ENCODE measurements around the gene ZNF33A. TPM values are rescaled to one million over a fixed set of nuclear protein-coding genes. Genes with fewer than 3 reads are reported as not detected.
A peak's percentile ranks its signal among the peaks of the same experiment; 100 is the strongest.
"Not testable (repeated sequence)": the region's sequence is repeated elsewhere in the genome, so short reads cannot be mapped to it uniquely, and the experiment has no call there.

Gene ZNF33A
- 10.6 and 12.0 TPM in 2 replicates for total RNA-seq

DNA sequence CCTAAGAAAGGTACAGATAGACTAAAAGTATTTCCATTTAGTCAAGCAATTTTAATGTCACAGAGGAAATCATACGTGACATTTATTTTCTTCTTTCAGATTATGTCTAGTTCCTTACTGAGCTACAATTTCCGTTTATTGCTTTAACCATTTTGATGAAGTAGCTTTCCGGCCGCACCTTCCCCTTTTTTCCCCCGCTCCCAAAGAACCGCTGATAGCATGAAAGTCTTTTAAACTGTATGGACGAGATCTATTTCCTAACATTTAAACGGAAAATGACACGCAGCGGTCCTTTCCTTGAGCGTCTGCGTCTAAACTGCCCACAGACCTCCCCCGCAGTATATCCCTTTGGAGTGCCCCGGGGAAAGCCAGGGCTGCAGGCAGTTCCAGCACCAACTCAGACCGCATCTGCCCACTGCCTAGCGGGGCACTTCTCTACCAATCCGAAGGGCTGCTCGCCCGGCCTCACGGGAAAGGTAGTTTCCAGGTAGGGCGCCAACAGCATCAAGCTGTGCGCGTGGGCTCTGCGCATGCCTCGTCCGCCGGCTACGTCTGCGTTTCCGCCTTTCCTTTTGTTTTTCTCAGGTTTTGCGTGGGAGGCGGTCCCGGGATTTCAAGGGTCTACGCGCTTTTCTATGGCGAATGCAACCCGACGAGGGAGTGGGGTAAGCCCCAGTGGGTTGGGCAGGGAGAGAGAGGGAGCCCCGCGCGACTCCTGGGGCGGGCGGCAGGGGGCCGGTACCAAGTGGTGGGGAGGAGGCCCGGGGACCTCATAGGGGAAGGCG, at the start of gene ZNF33A:
ZNF33A (plus strand) TSS at position 557 of the 785 bp plus-strand sequence. CDS start 1,667 bp downstream, outside the sequence.
- peak; percentile 67 for DNase-seq (ENCODE audit: extremely low read depth, low read depth, low spot score)

DNA sequence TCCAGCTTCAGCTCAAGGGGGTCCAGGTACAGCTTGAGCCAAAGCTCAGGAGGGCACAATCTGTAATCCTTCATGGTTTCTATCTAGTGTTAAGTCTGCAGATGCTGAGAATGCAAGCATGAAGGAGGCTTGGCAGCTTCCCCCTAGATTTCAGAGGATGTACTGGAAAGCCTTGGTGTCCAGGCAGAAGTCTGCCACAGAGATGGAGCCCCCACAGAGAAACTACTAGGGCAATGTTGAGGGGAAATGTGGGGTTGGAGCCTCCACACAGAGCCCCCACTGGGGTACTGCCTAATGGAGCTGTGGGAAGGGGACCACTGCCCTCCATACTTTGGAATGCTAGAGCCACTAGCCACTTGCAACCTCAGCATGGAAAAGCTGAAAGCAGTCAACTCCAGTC, 45.5 kb upstream of the ZNF33A start:
- DNase-seq (ENCODE audit: extremely low read depth, low read depth, low spot score): no peak

DNA sequence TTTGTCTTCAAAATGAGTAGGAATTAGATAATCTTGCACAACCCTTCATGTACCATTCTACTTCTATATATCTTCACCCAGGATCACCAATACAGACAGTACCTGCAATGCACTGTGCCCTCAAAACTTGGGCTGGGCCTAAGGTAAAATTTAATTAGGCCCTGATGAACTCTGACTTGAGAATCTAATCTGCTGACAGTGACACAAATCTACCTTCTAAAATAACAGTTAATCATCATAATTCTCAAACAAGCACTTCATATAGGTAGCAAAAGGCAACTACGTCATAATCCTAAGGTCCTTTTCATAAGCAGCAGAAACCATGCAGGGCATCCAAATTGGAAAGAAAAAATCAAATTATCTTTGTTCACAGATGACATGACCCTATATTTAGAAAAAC, 38.1 kb upstream of the ZNF33A start:
- DNase-seq (ENCODE audit: extremely low read depth, low read depth, low spot score): no peak

DNA sequence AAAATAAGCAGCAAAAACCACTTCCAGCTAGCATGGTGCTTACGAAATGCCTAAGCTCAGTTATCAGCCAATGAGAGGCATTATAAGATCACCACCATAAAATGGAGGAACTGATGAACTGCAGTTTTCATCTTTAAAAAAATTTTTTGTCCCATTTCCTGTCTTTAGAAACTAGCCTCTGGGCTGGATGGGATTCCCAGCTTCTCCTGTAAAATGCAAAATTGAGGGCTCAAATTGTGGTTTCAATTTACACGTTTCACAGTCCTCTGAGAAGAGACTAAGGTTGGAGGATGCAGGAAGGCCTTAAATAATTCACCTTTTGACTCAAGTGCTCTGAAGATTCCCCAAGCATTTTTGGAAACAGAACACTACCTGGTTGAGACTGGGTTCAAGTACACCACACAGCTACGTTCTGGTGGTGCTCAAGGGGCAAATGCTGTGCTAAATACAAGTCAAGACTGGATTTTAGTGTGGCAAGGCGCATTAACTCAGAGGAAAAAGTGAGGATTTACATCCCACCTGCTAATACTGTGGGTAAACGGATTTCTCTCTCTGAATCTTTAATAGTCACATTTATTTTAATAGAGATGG, 35.0 kb upstream of the ZNF33A start:
- no peak for DNase-seq (ENCODE audit: extremely low read depth, low read depth, low spot score)

DNA sequence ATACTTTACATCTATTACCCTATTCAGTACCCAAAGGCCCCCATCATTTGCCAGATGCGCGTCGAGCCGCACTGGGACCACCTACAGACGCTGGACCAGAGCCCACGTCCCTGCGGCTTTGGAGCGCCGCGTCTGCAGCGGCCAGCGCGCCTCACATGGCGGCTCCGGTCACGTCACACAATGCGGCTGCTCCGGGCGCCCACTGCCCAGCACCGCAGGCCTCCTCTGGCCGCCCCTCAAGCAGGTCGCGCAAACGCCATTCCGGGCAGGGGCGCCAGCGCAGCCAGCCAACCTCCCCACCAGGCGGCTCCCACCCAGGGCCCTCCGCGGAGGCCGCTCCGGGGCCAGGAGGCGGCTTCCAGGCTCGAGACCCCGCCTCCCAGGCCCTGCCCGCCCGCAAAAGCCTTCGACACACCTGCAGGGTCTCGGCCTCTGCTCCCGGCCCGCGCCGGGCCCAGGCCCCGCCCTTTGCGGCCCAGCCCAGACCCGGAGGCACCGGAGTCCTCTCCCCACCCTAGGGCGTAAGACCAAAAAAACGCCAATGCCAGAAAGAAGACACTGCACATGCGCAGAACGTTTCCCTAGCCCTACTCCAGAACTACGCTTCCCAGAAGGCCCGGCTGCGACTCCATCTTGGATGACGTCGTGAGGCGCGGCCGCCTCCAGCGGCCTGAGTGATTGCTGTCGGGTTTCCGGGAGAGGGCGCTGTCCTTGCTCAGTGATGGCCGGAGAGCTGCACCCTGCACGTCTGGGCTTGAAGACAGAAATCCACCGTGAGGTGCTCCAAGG, 34.2 kb upstream of the ZNF33A start, which contains the start of gene ZNF25:
ZNF25 (minus strand) TSS at position 557 of the 789 bp plus-strand sequence. CDS start 4,925 bp downstream, outside the sequence.
- DNase-seq (ENCODE audit: extremely low read depth, low read depth, low spot score): peak; percentile 87

DNA sequence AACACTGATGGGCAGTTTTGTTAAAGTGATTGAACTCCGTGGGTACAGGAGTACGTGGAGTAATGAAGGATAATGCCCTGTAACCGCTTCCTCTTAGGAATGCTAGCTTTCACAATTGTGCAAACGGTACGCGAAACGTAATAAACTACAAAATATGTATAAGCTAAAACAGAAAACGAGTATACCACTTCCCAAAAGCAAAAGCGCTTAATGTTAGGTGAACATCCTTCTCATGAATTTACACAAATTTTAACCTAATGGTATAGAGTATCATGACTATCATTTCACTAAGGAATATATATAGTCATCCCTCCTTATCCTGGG, 33.6 kb upstream of the ZNF33A start:
- DNase-seq (ENCODE audit: extremely low read depth, low read depth, low spot score): no peak

DNA sequence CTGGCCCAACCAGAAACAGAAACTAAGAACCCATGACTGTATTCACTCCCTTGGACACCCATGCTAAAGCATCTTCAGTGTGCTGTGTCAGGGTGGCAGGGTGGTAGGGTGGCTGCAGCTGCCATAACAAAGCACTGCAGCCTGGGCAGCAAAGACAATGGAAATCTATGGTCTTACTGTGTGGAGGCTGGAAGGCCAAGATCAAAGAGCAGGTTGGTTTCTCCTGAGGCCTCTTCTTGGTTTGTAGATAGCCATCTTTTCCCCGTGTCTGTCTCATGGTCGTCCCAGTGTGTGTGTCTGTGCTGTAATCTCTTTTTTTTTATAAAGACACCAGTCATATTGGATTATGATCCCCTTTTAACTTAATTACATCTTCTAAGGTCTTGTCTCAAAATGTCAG, 18.8 kb upstream of the ZNF33A start:
- DNase-seq (ENCODE audit: extremely low read depth, low read depth, low spot score): no peak

DNA sequence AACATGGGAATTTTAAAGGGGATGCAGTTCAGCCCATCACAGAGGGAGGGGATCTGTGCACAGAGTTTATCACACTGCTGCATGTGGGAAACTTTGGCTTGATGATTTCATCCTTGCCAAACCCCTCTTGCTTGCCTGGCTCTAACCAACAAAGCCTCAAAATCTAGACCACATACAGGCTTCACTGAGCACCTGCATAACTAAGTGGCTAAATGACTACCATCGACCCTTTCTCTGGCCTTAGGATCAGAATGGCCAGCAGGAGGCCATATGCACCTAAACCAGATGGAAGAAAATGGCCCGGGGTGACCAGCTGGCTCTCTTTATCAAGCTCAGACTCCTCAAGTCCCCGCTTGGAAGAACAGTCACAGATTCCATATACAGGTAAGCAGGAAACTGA, 18.4 kb upstream of the ZNF33A start:
- DNase-seq (ENCODE audit: extremely low read depth, low read depth, low spot score): no peak

DNA sequence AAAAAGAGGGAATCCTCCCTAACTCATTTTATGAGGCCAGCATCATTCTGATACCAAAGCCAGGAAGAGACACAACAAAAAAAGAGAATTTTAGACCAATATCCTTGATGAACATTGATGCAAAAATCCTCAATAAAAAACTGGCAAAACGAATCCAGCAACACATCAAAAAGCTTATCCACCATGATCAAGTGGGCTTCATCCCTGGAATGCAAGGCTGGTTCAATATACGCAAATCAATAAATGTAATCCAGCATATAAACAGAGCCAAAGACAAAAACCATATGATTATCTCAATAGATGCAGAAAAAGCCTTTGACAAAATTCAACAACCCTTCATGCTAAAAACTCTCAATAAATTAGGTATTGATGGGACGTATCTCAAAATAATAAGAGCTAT, 11.6 kb upstream of the ZNF33A start:
- DNase-seq (ENCODE audit: extremely low read depth, low read depth, low spot score): not testable (repeated sequence)

DNA sequence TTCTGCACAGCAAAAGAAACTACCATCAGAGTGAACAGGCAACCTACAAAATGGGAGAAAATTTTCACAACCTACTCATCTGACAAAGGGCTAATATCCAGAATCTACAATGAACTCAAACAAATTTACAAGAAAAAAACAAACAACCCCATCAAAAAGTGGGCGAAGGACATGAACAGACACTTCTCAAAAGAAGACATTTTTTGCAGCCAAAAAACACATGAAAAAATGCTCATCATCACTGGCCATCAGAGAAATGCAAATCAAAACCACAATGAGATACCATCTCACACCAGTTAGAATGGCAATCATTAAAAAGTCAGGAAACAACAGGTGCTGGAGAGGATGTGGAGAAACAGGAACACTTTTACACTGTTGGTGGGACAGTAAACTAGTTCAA, 10.0 kb upstream of the ZNF33A start:
- not testable (repeated sequence) for DNase-seq (ENCODE audit: extremely low read depth, low read depth, low spot score)

DNA sequence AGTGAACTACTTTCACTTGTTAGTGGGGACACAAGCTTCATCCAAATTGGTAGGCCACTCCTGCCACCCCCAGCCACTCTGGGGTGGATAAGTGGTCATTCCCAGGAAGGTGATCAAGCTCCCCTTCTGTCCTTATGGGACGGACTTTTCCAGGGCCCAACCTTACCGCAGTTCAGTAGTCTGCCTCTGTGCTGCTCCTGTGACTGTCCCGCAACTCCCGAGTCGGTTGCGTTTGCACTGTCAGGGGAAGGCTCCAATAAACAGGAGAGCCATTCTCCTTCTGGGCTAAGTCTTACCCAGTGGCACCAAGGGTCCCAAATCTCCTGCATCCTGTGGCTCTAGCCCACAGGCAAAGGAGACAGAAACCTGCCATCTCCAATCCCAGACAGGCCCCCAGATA, 7.4 kb upstream of the ZNF33A start:
- DNase-seq (ENCODE audit: extremely low read depth, low read depth, low spot score): no peak

DNA sequence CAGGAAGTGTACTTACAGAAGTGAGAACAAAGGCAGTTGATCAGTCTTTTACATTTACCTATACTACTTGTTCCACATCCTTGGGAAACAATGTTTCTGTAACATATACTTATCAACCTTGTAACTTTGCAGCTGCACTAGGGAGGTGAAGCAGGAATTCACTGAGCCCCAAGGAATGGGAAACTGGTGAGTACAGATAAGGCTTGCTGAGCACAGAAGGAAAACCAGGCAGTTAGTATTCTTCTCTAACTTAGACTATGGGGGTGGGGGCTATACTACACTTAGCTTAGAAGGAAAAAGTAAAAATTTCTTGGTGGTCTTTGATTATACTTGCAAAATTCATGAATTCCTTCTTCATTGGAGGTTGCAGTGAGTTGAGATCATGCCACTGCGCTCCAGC, 6.9 kb upstream of the ZNF33A start:
- no peak for DNase-seq (ENCODE audit: extremely low read depth, low read depth, low spot score)

DNA sequence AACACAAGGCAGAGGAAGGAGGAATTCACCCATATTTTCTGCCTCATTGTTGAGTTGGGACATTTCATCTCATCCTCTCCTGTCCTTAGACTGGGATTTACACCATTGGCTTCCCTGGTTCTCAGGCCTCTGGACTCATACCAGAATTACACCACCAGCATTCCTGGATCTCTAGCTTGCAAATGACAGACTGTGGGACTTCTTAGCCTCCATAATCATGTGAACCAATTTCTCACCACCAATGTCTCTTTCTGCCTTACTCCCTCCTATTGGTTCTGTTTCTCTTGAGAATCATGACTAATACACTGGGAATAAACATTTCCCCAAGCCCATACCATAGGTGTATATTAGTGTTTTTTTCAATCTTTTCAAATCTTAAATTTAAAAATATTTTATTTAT, 2.9 kb upstream of the ZNF33A start:
- DNase-seq (ENCODE audit: extremely low read depth, low read depth, low spot score): no peak

DNA sequence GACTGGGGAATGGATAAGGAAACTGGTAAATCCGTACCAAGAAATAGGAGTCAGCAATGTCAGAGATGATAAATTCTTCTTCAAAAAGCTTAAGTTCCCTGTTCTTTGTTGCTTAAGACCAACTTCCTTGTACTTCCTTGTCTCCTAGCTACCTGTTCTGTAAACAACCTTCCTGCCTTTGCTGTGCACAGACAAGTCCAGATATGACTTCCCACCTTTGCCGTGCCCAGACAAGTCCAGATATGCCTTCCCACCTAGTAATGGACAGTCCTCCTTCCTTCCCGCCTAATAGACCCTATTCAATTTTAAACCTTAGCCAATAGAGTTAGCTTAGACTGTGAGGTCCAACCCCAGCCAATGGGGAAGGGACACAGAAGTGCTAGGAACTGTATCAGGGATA, 2.5 kb upstream of the ZNF33A start:
- DNase-seq (ENCODE audit: extremely low read depth, low read depth, low spot score): no peak

DNA sequence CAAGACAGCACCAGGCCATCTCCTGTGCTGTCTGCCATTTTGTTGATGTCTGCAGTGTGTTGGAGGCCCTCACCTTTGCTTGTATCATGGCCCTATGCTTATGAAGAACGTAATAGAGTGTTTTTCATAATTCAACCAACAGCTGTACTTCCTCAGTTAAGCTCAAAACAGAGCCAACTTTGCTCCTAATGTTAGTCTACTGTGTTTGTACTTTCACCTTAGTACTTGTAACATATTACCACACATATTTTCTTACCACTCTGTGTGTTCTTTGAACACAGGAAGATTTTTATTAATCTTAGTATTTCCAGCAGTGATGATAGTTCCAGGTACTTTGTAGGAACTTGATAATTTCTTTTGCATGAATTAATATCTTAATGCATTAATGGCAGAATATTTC, 5.9 kb downstream of the ZNF33A start:
- no peak for DNase-seq (ENCODE audit: extremely low read depth, low read depth, low spot score)

DNA sequence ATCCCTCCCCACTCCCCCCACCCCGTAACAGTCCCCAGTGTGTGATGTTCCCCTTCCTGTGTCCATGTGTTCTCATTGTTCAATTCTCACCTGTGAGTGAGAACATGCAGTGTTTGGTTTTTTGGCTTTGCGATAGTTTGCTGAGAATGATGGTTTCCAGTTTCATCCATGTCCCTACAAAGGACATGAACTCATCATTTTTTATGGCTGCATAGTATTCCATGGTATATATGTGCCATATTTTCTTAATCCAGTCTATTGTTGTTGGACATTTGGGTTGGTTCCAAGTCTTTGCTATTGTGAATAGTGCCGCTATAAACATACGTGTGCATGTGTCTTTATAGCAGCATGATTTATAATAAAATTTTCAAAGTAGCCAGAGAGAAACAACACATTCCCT, 8.6 kb downstream of the ZNF33A start:
- not testable (repeated sequence) for DNase-seq (ENCODE audit: extremely low read depth, low read depth, low spot score)

DNA sequence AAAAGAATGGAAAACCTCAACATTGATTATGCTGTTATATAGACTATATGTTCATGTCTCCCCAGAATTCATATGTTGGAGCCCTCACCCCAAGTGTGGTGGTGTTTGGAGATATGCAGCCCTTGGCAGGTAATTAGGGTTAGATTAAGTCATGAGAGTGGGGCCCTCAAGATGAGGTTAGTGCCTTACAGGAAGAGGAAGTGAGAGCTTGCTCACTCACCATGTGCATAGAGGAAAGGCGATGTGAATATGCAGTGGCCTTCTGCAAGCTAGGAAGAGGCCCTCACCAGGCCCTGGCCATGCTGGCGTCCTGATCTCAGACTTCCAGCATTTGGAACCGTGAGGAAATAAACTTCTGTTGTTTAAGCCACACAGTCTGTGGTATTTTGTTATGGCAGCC, 14.8 kb downstream of the ZNF33A start:
- DNase-seq (ENCODE audit: extremely low read depth, low read depth, low spot score): no peak

DNA sequence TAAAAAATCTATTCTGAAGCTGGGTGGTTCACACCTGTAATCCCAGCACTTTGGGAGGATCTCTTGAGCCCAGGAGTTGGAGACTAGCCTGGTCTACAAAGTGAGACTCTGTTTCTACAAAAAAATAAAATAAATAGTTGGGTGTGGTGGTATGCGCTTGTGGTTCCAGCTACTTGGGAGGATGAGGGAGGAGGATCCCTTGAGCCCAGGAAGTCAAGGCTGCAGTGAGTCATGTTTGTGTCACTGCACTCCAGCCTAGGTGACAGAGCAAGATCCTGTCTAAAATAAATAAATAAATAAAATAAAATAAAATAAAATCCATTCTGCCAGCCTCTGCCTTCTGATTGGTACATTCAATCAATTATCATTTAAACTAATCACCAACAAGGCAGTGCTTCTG, 17.5 kb downstream of the ZNF33A start:
- DNase-seq (ENCODE audit: extremely low read depth, low read depth, low spot score): no peak

DNA sequence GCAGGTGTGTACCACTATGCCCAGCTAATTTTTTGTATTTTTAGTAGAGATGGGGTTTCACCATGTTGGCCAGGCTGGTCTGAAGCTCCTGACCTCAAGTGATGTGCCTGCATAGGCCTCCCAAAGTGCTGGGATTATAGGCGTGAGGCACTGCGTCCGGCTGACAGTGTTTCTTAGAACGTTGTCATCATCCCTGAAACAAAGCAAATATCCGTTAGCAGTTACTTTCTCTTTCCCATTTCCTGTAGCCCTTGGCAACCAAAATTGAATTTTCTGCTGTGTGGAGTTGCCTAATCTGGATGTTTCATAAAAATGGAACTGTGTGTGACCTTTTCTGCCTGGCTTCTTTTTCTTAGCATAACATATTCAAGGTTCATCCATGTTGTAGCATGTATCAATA, 22.4 kb downstream of the ZNF33A start:
- no peak for DNase-seq (ENCODE audit: extremely low read depth, low read depth, low spot score)

DNA sequence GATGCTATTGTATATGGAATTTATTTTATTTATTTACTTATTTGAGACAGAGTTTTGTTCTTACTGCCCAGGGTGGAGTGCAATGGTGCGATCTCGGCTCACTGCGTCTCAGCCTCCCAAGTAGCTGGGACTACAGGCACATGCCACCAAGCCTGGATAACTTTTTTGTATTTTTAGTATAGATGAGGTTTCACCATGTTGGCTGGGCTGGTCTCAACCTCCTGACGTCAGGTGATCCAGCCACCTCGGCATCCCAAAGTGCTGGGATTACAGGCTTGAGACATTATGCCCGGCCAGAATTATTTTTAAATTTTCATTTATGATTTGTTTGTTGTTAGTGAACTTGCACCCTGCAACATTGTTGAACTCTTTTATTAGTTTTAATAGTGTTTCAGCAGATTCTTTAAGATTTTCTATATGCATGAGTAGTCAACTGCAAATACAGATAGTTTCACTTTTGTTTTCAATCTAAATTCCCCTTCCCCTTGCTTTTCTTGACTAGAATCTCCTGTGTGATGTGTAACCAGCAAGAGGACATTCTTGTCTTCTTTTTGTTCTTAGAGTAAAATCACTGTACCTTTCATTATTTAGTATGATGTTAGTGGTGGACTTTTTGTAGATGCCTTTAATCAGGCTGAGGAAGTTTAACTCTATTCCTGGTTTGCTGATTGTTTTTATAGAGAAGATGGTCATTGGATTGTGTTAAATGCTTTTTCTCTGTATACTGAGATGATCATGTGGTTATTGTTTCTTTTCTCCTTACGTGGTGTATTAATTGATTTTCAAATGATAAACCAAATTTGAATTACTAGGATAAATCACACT, 27.8 kb downstream of the ZNF33A start:
- DNase-seq (ENCODE audit: extremely low read depth, low read depth, low spot score): no peak

DNA sequence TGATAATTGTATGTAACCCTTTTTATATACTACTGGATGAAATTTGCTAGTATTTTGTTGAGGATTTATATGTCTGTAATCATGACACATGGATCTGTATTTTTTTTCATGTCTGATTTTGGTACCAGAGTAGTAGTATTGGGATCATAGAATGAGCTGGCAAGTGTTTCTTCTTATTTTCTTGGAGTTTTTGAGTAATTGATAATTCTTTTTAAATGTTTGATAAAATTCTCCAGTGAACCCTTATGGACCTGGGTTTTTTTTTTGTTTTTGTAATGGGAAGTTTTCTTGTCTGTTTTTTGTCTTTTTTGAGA, 28.4 kb downstream of the ZNF33A start:
- no peak for DNase-seq (ENCODE audit: extremely low read depth, low read depth, low spot score)

Data from glomerular endothelial cell (primary cell).